K562 (cell line): ENCODE results near the gene MYO1H. TPM values are rescaled to one million over a fixed set of nuclear protein-coding genes. Genes with fewer than 3 reads are reported as not detected.

Source experiments
- FOXJ2 ChIP-seq: fragments of 200-800 bp; sonication (Bioruptor generic); IDR thresholded peaks from 2 replicates; pipeline ENCODE4 v1.6.1; 2016; ENCODE audit warnings: missing genetic modification characterization, missing compliant biosample characterization
- GATAD2A ChIP-seq: fragments of 450-650 bp; IDR thresholded peaks from 2 replicates; pipeline ENCODE4 v1.6.1; 2017
- HNRNPUL1 ChIP-seq: fragments of 200-400 bp; formaldehyde crosslinking; IDR thresholded peaks from 2 replicates; pipeline ENCODE4 v1.6.1; 2017; ENCODE audit warnings: low read length
- HOXB6 ChIP-seq: fragments of 250-450 bp; sonication (Bioruptor Pico); IDR thresholded peaks from 2 replicates; pipeline ENCODE4 v1.5.1; 2022; ENCODE audit warnings: mild to moderate bottlenecking, borderline replicate concordance
- KLF16 ChIP-seq: IDR thresholded peaks from 2 replicates; pipeline ENCODE4 v1.6.1; 2016; ENCODE audit warnings: antibody characterized with exemption
- MAFG ChIP-seq: fragments of 450-650 bp; conservative IDR thresholded peaks from 2 replicates; pipeline ENCODE4 v1.6.1; 2016; ENCODE audit warnings: missing genetic modification characterization, missing compliant biosample characterization
- RB1 ChIP-seq: fragments of 450-650 bp; IDR thresholded peaks from 2 replicates; pipeline ENCODE4 v1.6.1; 2017; ENCODE audit warnings: low read depth, mild to moderate bottlenecking
- TCFL5 ChIP-seq: fragments of 250-450 bp; sonication (Bioruptor Pico); conservative IDR thresholded peaks from 2 replicates; pipeline ENCODE4 v1.6.1; 2021; ENCODE audit warnings: mild to moderate bottlenecking, moderate library complexity, matching md5 sums
- ZC3H11A ChIP-seq: IDR thresholded peaks from 2 replicates; pipeline ENCODE4 v1.6.1; 2012; ENCODE audit warnings: low read depth, low read length, improper control_type of control experiment
- ZNF133 ChIP-seq: fragments of 250-450 bp; sonication (Bioruptor Pico); IDR thresholded peaks from 2 replicates; pipeline ENCODE4 v1.4.0; 2020; ENCODE audit warnings: mild to moderate bottlenecking
- ZNF212 ChIP-seq: fragments of 450-650 bp; formaldehyde crosslinking; IDR thresholded peaks from 2 replicates; pipeline ENCODE4 v1.4.0; 2020; ENCODE audit warnings: mild to moderate bottlenecking
- ZNF239 ChIP-seq: fragments of 250-450 bp; sonication (Bioruptor Pico); IDR thresholded peaks from 2 replicates; pipeline ENCODE4 v1.4.0; 2020; ENCODE audit warnings: mild to moderate bottlenecking
- ZSCAN32 ChIP-seq: fragments of 450-650 bp; formaldehyde crosslinking; IDR thresholded peaks from 2 replicates; pipeline ENCODE4 v1.4.0; 2020; ENCODE audit warnings: mild to moderate bottlenecking, moderate library complexity
- polyA plus RNA-seq, 8 experiments: library from polyadenylated mRNA; depleted of rRNA in 4 of 8; stranded (reverse) in 5 of 8; unstranded in 3 of 8; fragments of >200 nt; fragmentation: Nextera tagmentation in 2 of 8; fragmentation: Illumina TruSeq in 1 of 8; extraction: Ambion mirVana in 2 of 8; extraction: Trizol in 1 of 8; gene quantifications; 2 replicates each; pipeline versions ENCODE4 v1.2.1 to v1.2.3, GENCODE V29; 2011 to 2014; ENCODE audit warnings: inconsistent platforms in 1 of 8, missing spikeins in 1 of 8
- total RNA-seq, 7 experiments: library from RNA; depleted of rRNA in 6 of 7; stranded (reverse); fragments of >200 nt in 6 of 7; fragmentation: Illumina TruSeq in 2 of 7; extraction: Trizol in 2 of 7; gene quantifications; 2 replicates each; pipeline versions ENCODE4 v1.2.1 to v1.2.3, GENCODE V29; 2011 to 2021; ENCODE audit warnings: low replicate concordance in 1 of 7
- TF ChIP-seq, protein P1 (sequence below): fragments of 450-650 bp; formaldehyde crosslinking; IDR thresholded peaks from 2 replicates; pipeline ENCODE4 v1.4.0; 2020; ENCODE audit warnings: mild to moderate bottlenecking, mixed read lengths
- TF ChIP-seq, protein P2 (sequence below): sonication (generic); formaldehyde crosslinking; IDR thresholded peaks from 2 replicates; pipeline ENCODE4 v1.8.0; 2022; ENCODE audit warnings: mild to moderate bottlenecking, missing genetic modification reagents
- TF ChIP-seq, protein P3 (sequence below): fragments of 450-650 bp; IDR thresholded peaks from 2 replicates; pipeline ENCODE4 v1.6.1; 2016; ENCODE audit warnings: low read depth, mild to moderate bottlenecking, moderate library complexity
- TF ChIP-seq, protein P4 (sequence below): fragments of 450-650 bp; IDR thresholded peaks from 2 replicates; pipeline ENCODE4 v1.6.1; 2018; ENCODE audit warnings: mild to moderate bottlenecking, low read depth; ENCODE audit not compliant: partially characterized antibody
- TF ChIP-seq, protein P5 (sequence below): sonication (generic); formaldehyde crosslinking; IDR thresholded peaks from 2 replicates; pipeline ENCODE4 v1.8.1; 2023; ENCODE audit warnings: mild to moderate bottlenecking, missing genetic modification reagents

MYO1H gene
- total and polyA plus RNA-seq, 9 of the 15 experiments (the other 6 are each of a cell fraction or from before 2014, with no cell fraction given) = not detected

DNA sequence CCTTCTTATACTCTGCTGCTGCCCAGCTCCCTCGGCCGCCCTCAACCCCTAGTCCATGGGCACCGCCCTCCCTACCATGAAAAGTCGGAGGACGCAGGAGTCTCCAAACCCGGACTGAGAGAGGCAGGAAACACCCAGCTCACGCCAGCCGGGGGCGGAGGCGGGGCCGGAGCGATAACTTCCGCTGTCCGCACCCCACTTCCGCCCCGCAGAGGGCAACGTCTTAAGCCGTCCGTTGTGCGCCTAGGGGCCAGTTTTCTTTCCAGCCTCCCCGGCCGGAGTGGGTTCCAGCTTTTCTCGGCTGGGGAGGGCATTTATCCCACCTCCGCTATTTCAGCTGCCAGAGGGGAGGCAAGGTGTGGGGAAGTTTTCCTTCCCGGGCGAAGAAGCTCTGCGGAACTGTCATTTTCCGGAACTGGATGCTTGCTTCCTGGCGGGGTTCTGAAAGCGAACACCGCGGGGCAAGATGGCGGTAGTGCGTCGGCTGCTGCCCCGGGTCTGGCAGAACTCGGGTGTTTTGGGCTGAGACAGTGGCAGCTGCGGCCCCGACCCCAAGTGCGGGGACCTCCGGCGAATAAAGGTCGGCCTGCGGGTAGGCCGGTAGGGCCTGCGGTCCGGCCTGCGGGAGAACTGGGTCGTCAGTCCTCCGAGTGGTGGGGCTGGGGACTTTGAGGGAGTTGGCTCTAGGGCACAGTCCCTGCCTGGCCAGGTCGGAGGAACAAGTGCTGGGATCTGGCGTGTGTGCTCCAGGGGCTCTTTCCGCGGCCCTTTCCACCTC lies 129.7 kb downstream of the MYO1H start, which contains the start of the genes KCTD10 and UBE3B (continued):
- TF ChIP-seq, protein P1, sequence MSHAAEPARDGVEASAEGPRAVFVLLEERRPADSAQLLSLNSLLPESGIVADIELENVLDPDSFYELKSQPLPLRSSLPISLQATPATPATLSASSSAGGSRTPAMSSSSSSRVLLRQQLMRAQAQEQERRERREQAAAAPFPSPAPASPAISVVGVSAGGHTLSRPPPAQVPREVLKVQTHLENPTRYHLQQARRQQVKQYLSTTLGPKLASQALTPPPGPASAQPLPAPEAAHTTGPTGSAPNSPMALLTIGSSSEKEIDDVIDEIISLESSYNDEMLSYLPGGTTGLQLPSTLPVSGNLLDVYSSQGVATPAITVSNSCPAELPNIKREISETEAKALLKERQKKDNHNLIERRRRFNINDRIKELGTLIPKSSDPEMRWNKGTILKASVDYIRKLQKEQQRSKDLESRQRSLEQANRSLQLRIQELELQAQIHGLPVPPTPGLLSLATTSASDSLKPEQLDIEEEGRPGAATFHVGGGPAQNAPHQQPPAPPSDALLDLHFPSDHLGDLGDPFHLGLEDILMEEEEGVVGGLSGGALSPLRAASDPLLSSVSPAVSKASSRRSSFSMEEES (CRISPR knock-in tag) = no peak
- no peak for TF ChIP-seq TCFL5 (CRISPR knock-in tag)
- TF ChIP-seq FOXJ2 (tag) = no peak
- TF ChIP-seq GATAD2A = 0 out of 2 replicates have a peak, but pooled peaks have one; percentile 33
- no peak for TF ChIP-seq ZNF133 (CRISPR knock-in tag)
- TF ChIP-seq KLF16 = no peak
- TF ChIP-seq, protein P2, sequence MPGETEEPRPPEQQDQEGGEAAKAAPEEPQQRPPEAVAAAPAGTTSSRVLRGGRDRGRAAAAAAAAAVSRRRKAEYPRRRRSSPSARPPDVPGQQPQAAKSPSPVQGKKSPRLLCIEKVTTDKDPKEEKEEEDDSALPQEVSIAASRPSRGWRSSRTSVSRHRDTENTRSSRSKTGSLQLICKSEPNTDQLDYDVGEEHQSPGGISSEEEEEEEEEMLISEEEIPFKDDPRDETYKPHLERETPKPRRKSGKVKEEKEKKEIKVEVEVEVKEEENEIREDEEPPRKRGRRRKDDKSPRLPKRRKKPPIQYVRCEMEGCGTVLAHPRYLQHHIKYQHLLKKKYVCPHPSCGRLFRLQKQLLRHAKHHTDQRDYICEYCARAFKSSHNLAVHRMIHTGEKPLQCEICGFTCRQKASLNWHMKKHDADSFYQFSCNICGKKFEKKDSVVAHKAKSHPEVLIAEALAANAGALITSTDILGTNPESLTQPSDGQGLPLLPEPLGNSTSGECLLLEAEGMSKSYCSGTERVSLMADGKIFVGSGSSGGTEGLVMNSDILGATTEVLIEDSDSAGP (CRISPR knock-in tag) = no peak
- TF ChIP-seq RB1 = peak; percentile 47; the same call in 1 of the 2 replicates
- TF ChIP-seq, protein P3, sequence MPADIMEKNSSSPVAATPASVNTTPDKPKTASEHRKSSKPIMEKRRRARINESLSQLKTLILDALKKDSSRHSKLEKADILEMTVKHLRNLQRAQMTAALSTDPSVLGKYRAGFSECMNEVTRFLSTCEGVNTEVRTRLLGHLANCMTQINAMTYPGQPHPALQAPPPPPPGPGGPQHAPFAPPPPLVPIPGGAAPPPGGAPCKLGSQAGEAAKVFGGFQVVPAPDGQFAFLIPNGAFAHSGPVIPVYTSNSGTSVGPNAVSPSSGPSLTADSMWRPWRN = 0 out of 2 replicates have a peak, but pooled peaks have one; percentile 38
- TF ChIP-seq ZNF212 = no peak
- no peak for TF ChIP-seq HOXB6 (CRISPR knock-in tag)
- no peak for TF ChIP-seq MAFG
- TF ChIP-seq ZSCAN32 (CRISPR knock-in tag) = no peak
- TF ChIP-seq, protein P4, sequence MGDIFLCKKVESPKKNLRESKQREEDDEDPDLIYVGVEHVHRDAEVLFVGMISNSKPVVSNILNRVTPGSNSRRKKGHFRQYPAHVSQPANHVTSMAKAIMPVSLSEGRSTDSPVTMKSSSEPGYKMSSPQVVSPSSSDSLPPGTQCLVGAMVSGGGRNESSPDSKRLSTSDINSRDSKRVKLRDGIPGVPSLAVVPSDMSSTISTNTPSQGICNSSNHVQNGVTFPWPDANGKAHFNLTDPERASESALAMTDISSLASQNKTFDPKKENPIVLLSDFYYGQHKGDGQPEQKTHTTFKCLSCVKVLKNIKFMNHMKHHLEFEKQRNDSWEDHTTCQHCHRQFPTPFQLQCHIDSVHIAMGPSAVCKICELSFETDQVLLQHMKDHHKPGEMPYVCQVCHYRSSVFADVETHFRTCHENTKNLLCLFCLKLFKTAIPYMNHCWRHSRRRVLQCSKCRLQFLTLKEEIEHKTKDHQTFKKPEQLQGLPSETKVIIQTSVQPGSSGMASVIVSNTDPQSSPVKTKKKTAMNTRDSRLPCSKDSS = no peak
- TF ChIP-seq ZC3H11A = no peak
- no peak for TF ChIP-seq HNRNPUL1
- no peak for TF ChIP-seq ZNF239 (CRISPR knock-in tag)
- TF ChIP-seq, protein P5, sequence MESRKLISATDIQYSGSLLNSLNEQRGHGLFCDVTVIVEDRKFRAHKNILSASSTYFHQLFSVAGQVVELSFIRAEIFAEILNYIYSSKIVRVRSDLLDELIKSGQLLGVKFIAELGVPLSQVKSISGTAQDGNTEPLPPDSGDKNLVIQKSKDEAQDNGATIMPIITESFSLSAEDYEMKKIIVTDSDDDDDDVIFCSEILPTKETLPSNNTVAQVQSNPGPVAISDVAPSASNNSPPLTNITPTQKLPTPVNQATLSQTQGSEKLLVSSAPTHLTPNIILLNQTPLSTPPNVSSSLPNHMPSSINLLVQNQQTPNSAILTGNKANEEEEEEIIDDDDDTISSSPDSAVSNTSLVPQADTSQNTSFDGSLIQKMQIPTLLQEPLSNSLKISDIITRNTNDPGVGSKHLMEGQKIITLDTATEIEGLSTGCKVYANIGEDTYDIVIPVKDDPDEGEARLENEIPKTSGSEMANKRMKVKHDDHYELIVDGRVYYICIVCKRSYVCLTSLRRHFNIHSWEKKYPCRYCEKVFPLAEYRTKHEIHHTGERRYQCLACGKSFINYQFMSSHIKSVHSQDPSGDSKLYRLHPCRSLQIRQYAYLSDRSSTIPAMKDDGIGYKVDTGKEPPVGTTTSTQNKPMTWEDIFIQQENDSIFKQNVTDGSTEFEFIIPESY (CRISPR knock-in tag) = no peak
